IMR-90 (cell line): Measurements from ENCODE around the gene LAMC2. TPM values are rescaled to one million over a fixed set of nuclear protein-coding genes. Genes with fewer than 3 reads are reported as not detected.

Source experiments
- ATAC-seq: fragments of 200-7000 bp; cut with Tn5 transposase; 2 replicates; pipeline ENCODE4 v1.9.1; 2020; ENCODE audit warnings: low read depth, mild to moderate bottlenecking, moderate library complexity
- BruUV-seq: library from RNA; stranded (reverse); fragments of 400-500 nt; replicated peaks from 2 replicates; lab custom pipeline; 2021; lab: Mats Ljungman, UMichigan
- CTCF ChIA-PET: fragments of 300-600 bp; formaldehyde crosslinking; extraction: SDS; loops from one replicate; lab custom pipeline; 2021; ENCODE audit warnings: antibody characterized with exemption; lab: Yijun Ruan, JAX
- POLR2A ChIA-PET: fragments of 300-600 bp; sonication (Branson Sonifier 250); formaldehyde crosslinking; loops from one replicate; lab custom pipeline; 2022; ENCODE audit warnings: antibody characterized with exemption; ENCODE audit not compliant: unreplicated experiment; lab: Charles Lee
- DNase-seq: peaks from one replicate; pipeline ENCODE4 v3.0.0; 2013
- H2AFZ ChIP-seq: replicated peaks from 2 replicates; pipeline ENCODE3; 2013; ENCODE audit warnings: low read length, mild to moderate bottlenecking; ENCODE audit not compliant: poor library complexity
- H2AK5ac ChIP-seq: 2 replicates; pipeline ENCODE4 v1.6.1; 2013; ENCODE audit warnings: low read depth, low read length, inconsistent platforms
- H2AK9ac ChIP-seq: replicated peaks from 2 replicates; pipeline ENCODE3; 2013; ENCODE audit warnings: mild to moderate bottlenecking, low read depth, low read length, moderate library complexity; ENCODE audit not compliant: poor library complexity
- H2BK120ac ChIP-seq: 2 replicates; pipeline ENCODE4 v1.6.1; 2013; ENCODE audit warnings: low read depth, low read length, inconsistent platforms
- H2BK15ac ChIP-seq: 3 replicates; pipeline ENCODE4 v1.6.1; 2013; ENCODE audit warnings: low read depth, low read length, inconsistent platforms
- H2BK20ac ChIP-seq: 2 replicates; pipeline ENCODE4 v1.6.1; 2013; ENCODE audit warnings: low read depth, mild to moderate bottlenecking, inconsistent platforms, low read length, moderate library complexity
- H2BK5ac ChIP-seq: 2 replicates; pipeline ENCODE4 v1.6.1; 2013; ENCODE audit warnings: mild to moderate bottlenecking, low read depth, low read length, inconsistent platforms; ENCODE audit not compliant: poor library complexity, severe bottlenecking
- H3K14ac ChIP-seq: replicated peaks from 2 replicates; pipeline ENCODE4 v1.6.1; 2013; ENCODE audit warnings: low read depth, low read length, inconsistent platforms
- H3K18ac ChIP-seq: 2 replicates; pipeline ENCODE4 v1.6.1; 2013; ENCODE audit warnings: low read depth, low read length, control low read depth
- H3K23ac ChIP-seq: 2 replicates; pipeline ENCODE4 v1.6.1; 2013; ENCODE audit warnings: low read depth, low read length, inconsistent platforms
- H3K27ac ChIP-seq: 2 replicates; pipeline ENCODE4 v1.5.1; 2013; ENCODE audit warnings: mild to moderate bottlenecking, control low read depth, low read length; ENCODE audit not compliant: insufficient read depth
- H3K27me3 ChIP-seq: 2 replicates; pipeline ENCODE4 v1.6.1; 2013; ENCODE audit warnings: low read length; ENCODE audit not compliant: control insufficient read depth, insufficient read depth
- H3K36me3 ChIP-seq: 2 replicates; pipeline ENCODE4 v1.6.1; 2013; ENCODE audit warnings: low read length, mixed read lengths; ENCODE audit not compliant: control insufficient read depth, insufficient read depth
- H3K4ac ChIP-seq: 2 replicates; pipeline ENCODE4 v1.6.1; 2013; ENCODE audit warnings: low read depth, low read length, inconsistent platforms
- H3K4me1 ChIP-seq: 2 replicates; pipeline ENCODE4 v1.6.1; 2013; ENCODE audit warnings: low read length, mixed read lengths; ENCODE audit not compliant: control insufficient read depth, insufficient read depth
- H3K4me2 ChIP-seq: 2 replicates; pipeline ENCODE4 v1.6.1; 2013; ENCODE audit warnings: low read depth, mild to moderate bottlenecking, control low read depth, low read length, moderate library complexity
- H3K4me3 ChIP-seq: 2 replicates; pipeline ENCODE4 v1.5.1; 2013; ENCODE audit warnings: low read depth, mild to moderate bottlenecking, control low read depth, low read length, moderate library complexity; ENCODE audit not compliant: insufficient read depth
- H3K56ac ChIP-seq: 2 replicates; pipeline ENCODE4 v1.6.1; 2013; ENCODE audit warnings: low read length, inconsistent platforms; ENCODE audit not compliant: insufficient read depth; ENCODE audit errors: extremely low read depth
- H3K79me1 ChIP-seq, 2 experiments: 2 replicates each; pipeline ENCODE4 v1.6.1; 2013; ENCODE audit warnings: low read length in 2 of 2, inconsistent platforms in 1 of 2, low read depth in 1 of 2
- H3K9ac ChIP-seq: 2 replicates; pipeline ENCODE4 v1.6.1; 2013; ENCODE audit warnings: low read depth, low read length, control low read depth
- H3K9me1 ChIP-seq: 2 replicates; pipeline ENCODE4 v1.6.1; 2013; ENCODE audit warnings: low read length, inconsistent platforms; ENCODE audit not compliant: insufficient read depth
- H3K9me3 ChIP-seq: 2 replicates; pipeline ENCODE4 v1.6.1; 2013; ENCODE audit warnings: low read length; ENCODE audit not compliant: control insufficient read depth, insufficient read depth
- H4K20me1 ChIP-seq: 2 replicates; pipeline ENCODE4 v1.6.1; 2013; ENCODE audit warnings: low read length, inconsistent platforms; ENCODE audit not compliant: insufficient read depth
- H4K5ac ChIP-seq: 2 replicates; pipeline ENCODE4 v1.6.1; 2013; ENCODE audit warnings: mild to moderate bottlenecking, low read depth, low read length, control low read depth
- H4K8ac ChIP-seq, 2 experiments: 2 replicates each; pipeline ENCODE4 v1.6.1; 2013; ENCODE audit warnings: low read depth in 2 of 2, low read length in 2 of 2, control low read depth in 1 of 2, inconsistent platforms in 1 of 2
- H4K91ac ChIP-seq: 2 replicates; pipeline ENCODE4 v1.6.1; 2013; ENCODE audit warnings: low read depth, low read length, inconsistent platforms; ENCODE audit not compliant: insufficient read depth
- CHD1 ChIP-seq: IDR thresholded peaks from 2 replicates; pipeline ENCODE4 v1.6.1; 2012; ENCODE audit warnings: low read depth, low read length, improper control_type of control experiment
- dilution Hi-C: fragments of 300-500 bp; cut with HindIII; formaldehyde crosslinking; loops from one replicate; pipeline ENCODE4 v1.14.3; 2018; ENCODE audit warnings: low sequenced_read_pairs; ENCODE audit not compliant: unreplicated experiment
- in situ Hi-C: fragments of 300-500 bp; cut with MboI; formaldehyde crosslinking; loops from 3 replicates; pipeline ENCODE4 v1.14.3; 2019; ENCODE audit warnings: low sequenced_read_pairs, inconsistent platforms, mixed read lengths
- intact Hi-C: fragments of 100-400 bp; cut with micrococcal nuclease; formaldehyde crosslinking; loops from 2 replicates; pipeline ENCODE4 v1.10.0; 2022
- polyA plus RNA-seq, 3 experiments: library from polyadenylated mRNA; depleted of rRNA; stranded (reverse); fragments of >200 nt; gene quantifications; 2 replicates each; pipeline ENCODE4 v1.2.3, GENCODE V29; 2012; ENCODE audit warnings: low replicate concordance in 1 of 3
- total RNA-seq: library from RNA; depleted of rRNA; stranded (reverse); fragments of >200 nt; gene quantifications from 2 replicates; pipeline ENCODE4 v1.2.3, GENCODE V29; 2012

The LAMC2 gene
- total and polyA plus RNA-seq, 2 of the 4 experiments (the other 2 are of a cell fraction) = 2.3 to 2.8 TPM

- Histone ChIP-seq H3K4me2 (no peak overlapping the region), H3K9me1 (peaks cover 14% of the 10 kb centered on the region; the same call in 1 of the 2 replicates), H3K14ac (no peak overlapping the region), H3K36me3 (no peaks in the 10 kb centered on the region), H4K8ac (no peak overlapping the region), H2BK5ac (no peak overlapping the region), H4K5ac (no peak overlapping the region), H3K4ac (no peak overlapping the region), H3K4me1 (peaks cover 5% of the 10 kb centered on the region; the same call in 1 of the 2 replicates), H2AFZ (no peak overlapping the region), H3K18ac (no peak overlapping the region), H3K27me3 (no peaks in the 10 kb centered on the region), H2AK5ac (no peak overlapping the region), H3K9ac (no peak overlapping the region), H3K56ac (no peak overlapping the region), H3K27ac (no peak overlapping the region), H3K9me3 (no peaks in the 10 kb centered on the region), H3K23ac (no peak overlapping the region), H2BK120ac (no peak overlapping the region), H4K20me1 (no peaks in the 10 kb centered on the region), H2BK15ac (no peak overlapping the region), H3K79me1 (no peaks in the 10 kb centered on the region), H2BK20ac (no peak overlapping the region), H3K4me3 (no peak overlapping the region), H4K91ac (no peak overlapping the region), H2AK9ac (no peak overlapping the region)
- intact Hi-C loops = no loop called here
- CTCF ChIA-PET = no interaction called here
- ATAC-seq (no peak), DNase-seq (no peak)
- dilution Hi-C loops = no loop called here
- in situ Hi-C loops = no loop called here
- TF ChIP-seq CHD1 = no peak
- POLR2A ChIA-PET = no interaction called here
- no TSS peak for BruUV-seq
Measured at GRCh38 chr1:183150445-183150844, 35.6 kb upstream of the LAMC2 start.
